ENCODE measurements around the gene APOH. TPM values are rescaled to one million over a fixed set of nuclear protein-coding genes. Genes with fewer than 3 reads are reported as not detected.
A peak's percentile ranks its signal among the peaks of the same experiment; 100 is the strongest.
"Not testable (repeated sequence)": the region's sequence is repeated elsewhere in the genome, so short reads cannot be mapped to it uniquely, and the experiment has no call there.

APOH gene
- total RNA-seq, 2 experiments from 2014 or later: not detected

GRCh38 chr17:66260275-66260674 is 31.1 kb upstream of the APOH start:
- ChIA-PET POLR2A (no interaction called here), CTCF (no interaction called here)
- Histone ChIP-seq H3K36me3 (ENCODE audit: insufficient read depth, low read length) (no peaks in the 10 kb centered on the region), H3K27ac (ENCODE audit: low read depth in 1 of 2, low read length in 2 of 2) (no peak overlapping the region), H3K4me1 (ENCODE audit: insufficient read depth, low read length) (peaks cover 8% of the 10 kb centered on the region), H3K27me3 (ENCODE audit: control insufficient read depth in 1 of 2, insufficient read depth in 2 of 2, low read length in 2 of 2) (no peaks in the 10 kb centered on the region), H3K4me3 (ENCODE audit: low read length) (no peak overlapping the region), H3K9me3 (ENCODE audit: control insufficient read depth in 1 of 2, insufficient read depth in 1 of 2, low read length in 2 of 2) (no peaks in the 10 kb centered on the region)
- ATAC-seq (ENCODE audit: poor library complexity) (no peak), DNase-seq (no peak)
- Mint-ChIP-seq H3K27me3 (no peaks in the 10 kb centered on the region), H3K4me1 (ENCODE audit: low read depth) (peaks cover 12% of the 10 kb centered on the region), H3K4me3 (no peak overlapping the region), H3K36me3 (ENCODE audit: low read depth) (no peaks in the 10 kb centered on the region), H3K27ac (no peak overlapping the region), H3K9me3 (peaks cover 3% of the 10 kb centered on the region)
- no peak for TF ChIP-seq CTCF (IDR thresholded peaks at IDR 0.05)
- intact Hi-C loops (cut with DNase I, micrococcal nuclease): no loop called here

- peak overlapping the region; percentile 82 for H3K27ac Mint-ChIP-seq
- peak; percentile 58 for ATAC-seq (ENCODE audit: poor library complexity)
- peak overlapping the region in 1 of 2 donors; percentile 15 for H3K27ac ChIP-seq (ENCODE audit: low read depth in 1 of 2, low read length in 2 of 2)
- H3K4me1 Mint-ChIP-seq (ENCODE audit: low read depth): peaks cover 21% of the 10 kb centered on the region
- H3K36me3 ChIP-seq (ENCODE audit: insufficient read depth, low read length): no peaks in the 10 kb centered on the region
- peaks cover 8% of the 10 kb centered on the region for H3K4me1 ChIP-seq (ENCODE audit: insufficient read depth, low read length)
- no peaks in the 10 kb centered on the region for H3K27me3 ChIP-seq (ENCODE audit: control insufficient read depth in 1 of 2, insufficient read depth in 2 of 2, low read length in 2 of 2)
- H3K9me3 Mint-ChIP-seq: no peaks in the 10 kb centered on the region
- TF ChIP-seq CTCF (IDR thresholded peaks at IDR 0.05): no peak
- H3K4me3 Mint-ChIP-seq: peak overlapping the region; percentile 59
- ChIA-PET CTCF (interaction anchor here (0.6 to 1.9 kb wide), 9 partner anchors 31 to 419 kb away, joined by 3 to 6 read pairs (median 3); no protein-coding TSS in a partner anchor), POLR2A (interaction anchor here (0.6 to 1.3 kb wide), 10 partner anchors 10 to 317 kb away, joined by 3 to 5 read pairs (median 3); no protein-coding TSS in a partner anchor)
- intact Hi-C loops (cut with DNase I, micrococcal nuclease): loop anchor here (1.0 to 5.0 kb wide), 7 partner anchors 42 to 418 kb away; partner anchors contain the start of gene PRKCA (in 1 of the 2)
- no peaks in the 10 kb centered on the region for H3K27me3 Mint-ChIP-seq
- H3K9me3 ChIP-seq (ENCODE audit: control insufficient read depth in 1 of 2, insufficient read depth in 1 of 2, low read length in 2 of 2): no peaks in the 10 kb centered on the region
- H3K36me3 Mint-ChIP-seq (ENCODE audit: low read depth): no peaks in the 10 kb centered on the region
- DNase-seq: peak in 4 of 14 experiments; percentile 17 to 38 (median 32)
- H3K4me3 ChIP-seq (ENCODE audit: low read length): no peak overlapping the region
Measured at GRCh38 chr17:66255527-66255971, 26.3 kb upstream of the APOH start.

GRCh38 chr17:66255112-66255511 is 25.9 kb upstream of the APOH start:
- Histone ChIP-seq H3K4me3 (ENCODE audit: low read length) (no peak overlapping the region), H3K36me3 (ENCODE audit: insufficient read depth, low read length) (no peaks in the 10 kb centered on the region), H3K9me3 (ENCODE audit: control insufficient read depth in 1 of 2, insufficient read depth in 1 of 2, low read length in 2 of 2) (no peaks in the 10 kb centered on the region), H3K4me1 (ENCODE audit: insufficient read depth, low read length) (peaks cover 8% of the 10 kb centered on the region), H3K27ac (ENCODE audit: low read depth in 1 of 2, low read length in 2 of 2) (peak overlapping the region in 1 of 2 donors; percentile 15), H3K27me3 (ENCODE audit: control insufficient read depth in 1 of 2, insufficient read depth in 2 of 2, low read length in 2 of 2) (no peaks in the 10 kb centered on the region)
- no peaks in the 10 kb centered on the region for H3K27me3 Mint-ChIP-seq
- ChIA-PET CTCF (interaction anchor here (0.6 to 1.9 kb wide), 9 partner anchors 32 to 419 kb away, joined by 3 to 6 read pairs (median 3); no protein-coding TSS in a partner anchor), POLR2A (interaction anchor here (0.8 to 1.3 kb wide), 7 partner anchors 9 to 312 kb away, joined by 3 to 5 read pairs (median 3); no protein-coding TSS in a partner anchor)
- no peaks in the 10 kb centered on the region for H3K9me3 Mint-ChIP-seq
- TF ChIP-seq CTCF (IDR thresholded peaks at IDR 0.05): peak; percentile 82
- DNase-seq: peak in 8 of 14 experiments; percentile 21 to 87 (median 42)
- ATAC-seq (ENCODE audit: poor library complexity): peak; percentile 95
- H3K4me3 Mint-ChIP-seq: peak overlapping the region; percentile 59
- peak overlapping the region; percentile 82 for H3K27ac Mint-ChIP-seq
- peaks cover 23% of the 10 kb centered on the region for H3K4me1 Mint-ChIP-seq (ENCODE audit: low read depth)
- H3K36me3 Mint-ChIP-seq (ENCODE audit: low read depth): no peaks in the 10 kb centered on the region
- intact Hi-C loops (cut with DNase I, micrococcal nuclease): loop anchor here (1.0 to 5.0 kb wide), 7 partner anchors 42 to 418 kb away; partner anchors contain the start of gene PRKCA (in 1 of the 2)

- POLR2A ChIA-PET; H3K27ac Mint-ChIP-seq; DNase-seq; H3K27ac ChIP-seq (ENCODE audit: low read depth in 1 of 2, low read length in 2 of 2); H3K9me3 ChIP-seq (ENCODE audit: control insufficient read depth in 1 of 2, insufficient read depth in 1 of 2, low read length in 2 of 2); H3K4me3 ChIP-seq (ENCODE audit: low read length); H3K4me3 Mint-ChIP-seq; intact Hi-C loops (cut with DNase I, micrococcal nuclease); H3K9me3 Mint-ChIP-seq; H3K36me3 Mint-ChIP-seq (ENCODE audit: low read depth); ATAC-seq (ENCODE audit: poor library complexity); H3K36me3 ChIP-seq (ENCODE audit: insufficient read depth, low read length); CTCF ChIA-PET; H3K27me3 Mint-ChIP-seq; H3K27me3 ChIP-seq (ENCODE audit: control insufficient read depth in 1 of 2, insufficient read depth in 2 of 2, low read length in 2 of 2): not testable (repeated sequence)
- peaks cover 10% of the 10 kb centered on the region for H3K4me1 ChIP-seq (ENCODE audit: insufficient read depth, low read length)
- peaks cover 23% of the 10 kb centered on the region for H3K4me1 Mint-ChIP-seq (ENCODE audit: low read depth)
Measured at GRCh38 chr17:66253458-66253857, 24.2 kb upstream of the APOH start.
